Aorta (tissue), 5 donors: ENCODE data around the gene TEX9. TPM values are rescaled to one million over a fixed set of nuclear protein-coding genes. Genes with fewer than 3 reads are reported as not detected.

ENCODE experiments used
- ATAC-seq: fragments of 200-7000 bp; cut with Tn5 transposase; one replicate; pipeline ENCODE4 v1.9.1; 2022; ENCODE audit warnings: moderate library complexity; ENCODE audit not compliant: low FRiP score
- DNase-seq, 2 donors: peaks; one replicate each; pipeline ENCODE4 v3.0.0-alpha.2; 2020
- H3K27ac ChIP-seq, 2 donors: one replicate each; pipeline ENCODE4 v1.5.1; 2013; ENCODE audit warnings: low read length in 2 of 2, mild to moderate bottlenecking in 2 of 2, moderate library complexity in 2 of 2, control low read depth in 1 of 2, inconsistent platforms in 1 of 2, low read depth in 1 of 2
- H3K27me3 ChIP-seq, 2 donors: one replicate each; pipeline ENCODE4 v1.6.1; 2013; ENCODE audit warnings: control low read depth in 1 of 2, low read length in 1 of 2, mild to moderate bottlenecking in 1 of 2, moderate library complexity in 1 of 2; ENCODE audit not compliant: insufficient read depth in 2 of 2, control insufficient read depth in 1 of 2
- H3K36me3 ChIP-seq, 2 donors: one replicate each; pipeline ENCODE4 v1.6.1; 2013; ENCODE audit warnings: control low read depth in 1 of 2, low read length in 1 of 2, mild to moderate bottlenecking in 1 of 2; ENCODE audit not compliant: insufficient read depth in 2 of 2, control insufficient read depth in 1 of 2
- H3K4me1 ChIP-seq, 2 donors: one replicate each; pipeline ENCODE4 v1.6.1; 2013; ENCODE audit warnings: low read length in 2 of 2, control low read depth in 1 of 2, mild to moderate bottlenecking in 1 of 2, moderate library complexity in 1 of 2; ENCODE audit not compliant: insufficient read depth in 2 of 2, control insufficient read depth in 1 of 2
- H3K4me3 ChIP-seq, 2 donors: one replicate each; pipeline ENCODE4 v1.5.1; 2013; ENCODE audit warnings: low read length in 2 of 2, control low read depth in 1 of 2, mild to moderate bottlenecking in 1 of 2
- H3K9me3 ChIP-seq: one replicate; pipeline ENCODE4 v1.6.1; 2013; ENCODE audit warnings: mild to moderate bottlenecking, low read length; ENCODE audit not compliant: control insufficient read depth
- WGBS, 2 donors: extraction: QIAGEN DNeasy Blood & Tissue Kit; methylation state at CpG; one replicate each; pipeline ENCODE4 v1.1.7; 2013; 5-methylcytosine and 5-hydroxymethylcytosine counted together
- intact Hi-C, 2 donors: fragments of 100-400 bp; cut with DNase I; formaldehyde crosslinking; loops; one replicate each; pipeline versions ENCODE4 v1.14.2 to v1.15.0; 2022
- polyA plus RNA-seq, 2 donors: library from polyadenylated mRNA; stranded (reverse); fragments of 200-250 nt; gene quantifications; one replicate each; pipeline ENCODE4 v1.2.3, GENCODE V29; 2013
- total RNA-seq, 2 donors: library from RNA; stranded (reverse); fragmentation: NEBNext Ultra II Directional; extraction: Animal tissue kit (Norgen Biotek cat#: 25700); gene quantifications; one replicate each; pipeline ENCODE4 v1.2.1, GENCODE V29; 2021
- donor health status: healthy with polysubstance abuse.
- donor health status: Bipolar disorder and iron deficiency.
- donor health status: DM: no; HTN: no; CAD: no.
- donor health status: DM: no; HTN: no; CAD: no.
- donor health status: DM: yes; HTN: yes; CAD: no.

TEX9 gene
- total and polyA plus RNA-seq, 4 donors = 3.9 to 6.5 (median 5.6) TPM

GRCh38 chr15:56351957-56352506, 13.2 kb upstream of the TEX9 start:
- intact Hi-C loops = no loop called here
- Histone ChIP-seq H3K9me3 (no peaks in the 10 kb centered on the region), H3K27ac (no peak overlapping the region), H3K4me3 (no peak overlapping the region), H3K4me1 (no peaks in the 10 kb centered on the region), H3K36me3 (no peaks in the 10 kb centered on the region), H3K27me3 (no peaks in the 10 kb centered on the region)
- no peak for ATAC-seq
- WGBS, 2 donors = 86 to 87% methylated on average over 12 of the region's 12 CpGs
- no peak for DNase-seq

- Histone ChIP-seq H3K36me3 (no peaks in the 10 kb centered on the region), H3K27me3 (no peaks in the 10 kb centered on the region), H3K4me1 (no peaks in the 10 kb centered on the region), H3K27ac (no peak overlapping the region), H3K4me3 (no peak overlapping the region), H3K9me3 (no peaks in the 10 kb centered on the region)
- intact Hi-C loops = no loop called here
- no peak for DNase-seq
- no peak for ATAC-seq
- 53 to 55% methylated on average over 1 of the region's 1 CpG for WGBS, 2 donors
These were observed 12.1 kb upstream of the TEX9 start for GRCh38 chr15:56353119-56353518.

- Histone ChIP-seq H3K27me3 (no peaks in the 10 kb centered on the region), H3K27ac (no peak overlapping the region), H3K36me3 (no peaks in the 10 kb centered on the region), H3K9me3 (no peaks in the 10 kb centered on the region), H3K4me1 (no peaks in the 10 kb centered on the region), H3K4me3 (no peak overlapping the region)
- no peak for ATAC-seq
- no peak for DNase-seq
- intact Hi-C loops = no loop called here
These were observed 11.5 kb upstream of the TEX9 start for GRCh38 chr15:56353740-56354139.

GRCh38 chr15:56356616-56357015, 8.6 kb upstream of the TEX9 start:
- ATAC-seq (no peak), DNase-seq (no peak)
- WGBS, 2 donors = 47 to 51% methylated on average over 2 of the region's 2 CpGs
- Histone ChIP-seq H3K27me3 (no peaks in the 10 kb centered on the region), H3K4me1 (no peaks in the 10 kb centered on the region), H3K9me3 (no peaks in the 10 kb centered on the region), H3K27ac (no peak overlapping the region), H3K4me3 (no peak overlapping the region), H3K36me3 (no peaks in the 10 kb centered on the region)
- intact Hi-C loops = no loop called here

GRCh38 chr15:56358604-56359003, 6.6 kb upstream of the TEX9 start:
- no peaks in the 10 kb centered on the region for H3K27me3 ChIP-seq
- H3K9me3 ChIP-seq = no peaks in the 10 kb centered on the region
- no peak overlapping the region for H3K4me3 ChIP-seq
- ATAC-seq (no peak), DNase-seq (no peak)
- no peaks in the 10 kb centered on the region for H3K36me3 ChIP-seq
- no peak overlapping the region for H3K27ac ChIP-seq
- H3K4me1 ChIP-seq = no peaks in the 10 kb centered on the region
- WGBS, 2 donors = 77 to 79% methylated on average over 7 of the region's 7 CpGs
- intact Hi-C loops = no loop called here

GRCh38 chr15:56361987-56362386, 3.2 kb upstream of the TEX9 start:
- Histone ChIP-seq H3K9me3 (no peaks in the 10 kb centered on the region), H3K27ac (no peak overlapping the region), H3K36me3 (no peaks in the 10 kb centered on the region), H3K27me3 (no peaks in the 10 kb centered on the region), H3K4me1 (no peaks in the 10 kb centered on the region), H3K4me3 (no peak overlapping the region)
- intact Hi-C loops = no loop called here
- ATAC-seq = no peak
- no peak for DNase-seq
- WGBS, 2 donors = 92 to 97% methylated on average over 1 of the region's 1 CpG

GRCh38 chr15:56366211-56366610, 985 bp downstream of the TEX9 start:
- H3K36me3 ChIP-seq = no peaks in the 10 kb centered on the region
- peak overlapping the region; percentile 67 to 81 for H3K4me3 ChIP-seq
- H3K4me1 ChIP-seq = no peaks in the 10 kb centered on the region
- 30 to 31% methylated on average over 2 of the region's 2 CpGs for WGBS, 2 donors
- ATAC-seq (no peak), DNase-seq (no peak)
- no peaks in the 10 kb centered on the region for H3K27me3 ChIP-seq
- H3K27ac ChIP-seq = no peak overlapping the region
- H3K9me3 ChIP-seq = no peaks in the 10 kb centered on the region
- intact Hi-C loops = no loop called here

- no peak overlapping the region for H3K27ac ChIP-seq
- WGBS, 2 donors = 93 to 95% methylated on average over 3 of the region's 3 CpGs
- no peaks in the 10 kb centered on the region for H3K4me1 ChIP-seq
- ATAC-seq (no peak), DNase-seq (no peak)
- no peaks in the 10 kb centered on the region for H3K36me3 ChIP-seq
- H3K27me3 ChIP-seq = no peaks in the 10 kb centered on the region
- intact Hi-C loops = no loop called here
- no peak overlapping the region for H3K4me3 ChIP-seq
- H3K9me3 ChIP-seq = no peaks in the 10 kb centered on the region
These were observed 1.9 kb downstream of the TEX9 start for GRCh38 chr15:56367156-56367555.

- intact Hi-C loops = no loop called here
- Histone ChIP-seq H3K4me3 (no peak overlapping the region), H3K36me3 (no peaks in the 10 kb centered on the region), H3K27me3 (no peaks in the 10 kb centered on the region), H3K4me1 (no peaks in the 10 kb centered on the region), H3K27ac (no peak overlapping the region), H3K9me3 (no peaks in the 10 kb centered on the region)
- WGBS, 2 donors = 80 to 81% methylated on average over 4 of the region's 4 CpGs
- no peak for ATAC-seq
- no peak for DNase-seq
These were observed 4.0 kb downstream of the TEX9 start for GRCh38 chr15:56369234-56369633.
